ENCODE data around the gene EVA1A. TPM values are rescaled to one million over a fixed set of nuclear protein-coding genes. Genes with fewer than 3 reads are reported as not detected.

Gene EVA1A
- total RNA-seq, 1 donor from 2014 or later, result 19.9 TPM

GRCh38 chr2:75592030-75592429 is 31.3 kb upstream of the EVA1A start:
- Mint-ChIP-seq H3K36me3 (ENCODE audit: low read depth, unreplicated experiment) (no peaks in the 10 kb centered on the region), H3K9me3 (ENCODE audit: unreplicated experiment) (no peaks in the 10 kb centered on the region), H3K4me1 (ENCODE audit: unreplicated experiment) (no peaks in the 10 kb centered on the region), H3K4me3 (ENCODE audit: unreplicated experiment) (no peak overlapping the region), H3K27me3 (ENCODE audit: unreplicated experiment) (no peaks in the 10 kb centered on the region), H3K27ac (ENCODE audit: unreplicated experiment) (no peak overlapping the region)
- TF ChIP-seq CTCF (IDR thresholded peaks at IDR 0.05; ENCODE audit: unreplicated experiment), result no peak
- no peak for DNase-seq (ENCODE audit: low spot score)

DNA sequence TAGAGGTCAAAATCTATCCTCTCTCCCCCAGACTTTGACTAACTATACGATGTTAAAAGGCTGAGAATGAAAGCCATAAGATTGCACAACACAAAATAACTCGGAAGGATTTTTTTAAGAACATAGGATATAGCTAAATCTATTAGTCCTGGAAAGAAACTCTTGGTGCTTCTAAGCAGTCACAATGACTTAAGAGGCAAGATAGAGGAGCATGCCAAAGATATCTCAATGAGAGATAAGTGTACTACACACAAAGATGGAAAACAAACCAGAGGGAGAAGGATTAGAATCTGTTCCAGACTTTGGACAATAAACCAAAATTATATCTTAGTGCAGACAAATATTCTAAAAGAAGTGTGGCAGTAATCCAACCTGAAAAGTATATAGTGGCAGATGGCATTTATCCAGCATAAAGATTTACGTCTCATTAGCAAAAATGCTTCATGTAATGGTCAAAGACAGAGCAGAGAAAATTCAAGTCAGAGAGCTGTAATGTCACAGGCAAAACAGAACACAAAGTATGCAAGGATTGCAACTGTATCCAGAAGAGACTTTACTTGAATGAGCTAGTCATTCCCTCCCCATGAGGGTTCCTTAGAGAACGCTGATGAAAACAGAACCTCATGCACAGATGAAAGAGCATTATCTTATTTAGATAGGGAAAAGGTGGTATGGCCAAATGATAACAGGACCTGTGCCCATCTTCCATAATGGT is 28.8 kb upstream of the EVA1A start:
- no peak overlapping the region for H3K27ac Mint-ChIP-seq (ENCODE audit: unreplicated experiment)
- no peak for TF ChIP-seq CTCF (IDR thresholded peaks at IDR 0.05; ENCODE audit: unreplicated experiment)
- no peaks in the 10 kb centered on the region for H3K36me3 Mint-ChIP-seq (ENCODE audit: low read depth, unreplicated experiment)
- H3K4me3 Mint-ChIP-seq (ENCODE audit: unreplicated experiment), result no peak overlapping the region
- H3K9me3 Mint-ChIP-seq (ENCODE audit: unreplicated experiment), result no peaks in the 10 kb centered on the region
- peaks cover 4% of the 10 kb centered on the region for H3K4me1 Mint-ChIP-seq (ENCODE audit: unreplicated experiment)
- DNase-seq (ENCODE audit: low spot score), result no peak
- no peaks in the 10 kb centered on the region for H3K27me3 Mint-ChIP-seq (ENCODE audit: unreplicated experiment)

DNA sequence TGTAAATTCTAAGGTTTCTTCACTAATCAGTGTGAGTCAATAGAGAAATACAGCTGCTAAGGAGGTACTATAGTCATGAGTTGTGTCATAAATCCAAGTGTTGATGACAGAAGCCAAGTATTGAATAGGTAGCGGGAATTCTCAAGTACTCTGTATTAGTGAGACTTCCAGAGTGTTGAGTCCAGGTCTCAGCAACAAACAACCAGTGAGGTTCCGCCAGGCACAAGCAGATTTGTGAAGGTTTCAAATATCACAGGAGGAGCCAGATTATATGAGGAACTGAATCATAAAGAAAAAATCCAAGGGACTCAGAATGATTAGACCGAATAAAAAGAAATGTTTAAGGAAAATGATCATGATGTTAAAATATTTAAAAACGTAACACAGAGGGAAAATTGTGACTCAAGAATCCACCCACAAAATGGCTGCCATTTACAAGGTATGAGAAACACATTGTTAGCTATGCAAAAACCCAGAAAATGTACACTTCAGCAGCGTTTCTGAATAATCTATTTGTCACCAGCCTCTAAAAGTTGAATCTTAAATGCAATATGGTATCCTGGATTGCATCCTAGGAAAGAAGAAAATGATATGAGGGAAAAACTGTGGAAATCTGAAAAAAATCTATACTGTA is 27.3 kb upstream of the EVA1A start:
- Mint-ChIP-seq H3K27ac (ENCODE audit: unreplicated experiment) (no peak overlapping the region), H3K36me3 (ENCODE audit: low read depth, unreplicated experiment) (no peaks in the 10 kb centered on the region), H3K4me1 (ENCODE audit: unreplicated experiment) (peaks cover 4% of the 10 kb centered on the region), H3K9me3 (ENCODE audit: unreplicated experiment) (no peaks in the 10 kb centered on the region), H3K4me3 (ENCODE audit: unreplicated experiment) (no peak overlapping the region), H3K27me3 (ENCODE audit: unreplicated experiment) (no peaks in the 10 kb centered on the region)
- TF ChIP-seq CTCF (IDR thresholded peaks at IDR 0.05; ENCODE audit: unreplicated experiment), result no peak
- DNase-seq (ENCODE audit: low spot score), result no peak

GRCh38 chr2:75586971-75587370 is 26.2 kb upstream of the EVA1A start:
- TF ChIP-seq CTCF (IDR thresholded peaks at IDR 0.05; ENCODE audit: unreplicated experiment), result no peak
- DNase-seq (ENCODE audit: low spot score), result no peak
- Mint-ChIP-seq H3K4me3 (ENCODE audit: unreplicated experiment) (no peak overlapping the region), H3K27me3 (ENCODE audit: unreplicated experiment) (no peaks in the 10 kb centered on the region), H3K27ac (ENCODE audit: unreplicated experiment) (no peak overlapping the region), H3K36me3 (ENCODE audit: low read depth, unreplicated experiment) (no peaks in the 10 kb centered on the region), H3K9me3 (ENCODE audit: unreplicated experiment) (no peaks in the 10 kb centered on the region), H3K4me1 (ENCODE audit: unreplicated experiment) (peaks cover 4% of the 10 kb centered on the region)

DNA sequence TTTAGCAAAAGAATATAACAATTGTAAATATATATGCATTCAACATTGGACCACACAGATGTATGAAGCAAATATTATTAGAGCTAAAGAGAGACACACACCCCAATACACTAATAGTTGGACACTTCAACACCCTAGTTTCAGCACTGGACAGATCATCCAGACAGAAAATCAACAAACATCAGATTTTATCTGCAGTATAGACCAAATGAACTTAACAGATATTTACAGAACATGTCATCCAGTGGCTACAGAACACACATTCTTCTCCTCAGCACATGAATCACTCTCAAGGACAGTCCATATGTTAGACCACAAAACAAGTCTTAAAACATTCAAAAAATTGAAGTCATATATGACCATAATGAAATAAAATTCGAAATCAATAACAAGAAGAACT is 22.1 kb upstream of the EVA1A start:
- Mint-ChIP-seq H3K27ac (ENCODE audit: unreplicated experiment) (no peak overlapping the region), H3K4me1 (ENCODE audit: unreplicated experiment) (peaks cover 4% of the 10 kb centered on the region), H3K36me3 (ENCODE audit: low read depth, unreplicated experiment) (no peaks in the 10 kb centered on the region), H3K9me3 (ENCODE audit: unreplicated experiment) (no peaks in the 10 kb centered on the region), H3K27me3 (ENCODE audit: unreplicated experiment) (no peaks in the 10 kb centered on the region), H3K4me3 (ENCODE audit: unreplicated experiment) (no peak overlapping the region)
- no peak for TF ChIP-seq CTCF (IDR thresholded peaks at IDR 0.05; ENCODE audit: unreplicated experiment)
- DNase-seq (ENCODE audit: low spot score), result no peak
